ENCODE measurements around the gene CNTN6. TPM values are rescaled to one million over a fixed set of nuclear protein-coding genes. Genes with fewer than 3 reads are reported as not detected.

Gene CNTN6
- total and polyA plus RNA-seq, 8 donors, result 3.0 to 8.4 (median 6.7) TPM

DNA sequence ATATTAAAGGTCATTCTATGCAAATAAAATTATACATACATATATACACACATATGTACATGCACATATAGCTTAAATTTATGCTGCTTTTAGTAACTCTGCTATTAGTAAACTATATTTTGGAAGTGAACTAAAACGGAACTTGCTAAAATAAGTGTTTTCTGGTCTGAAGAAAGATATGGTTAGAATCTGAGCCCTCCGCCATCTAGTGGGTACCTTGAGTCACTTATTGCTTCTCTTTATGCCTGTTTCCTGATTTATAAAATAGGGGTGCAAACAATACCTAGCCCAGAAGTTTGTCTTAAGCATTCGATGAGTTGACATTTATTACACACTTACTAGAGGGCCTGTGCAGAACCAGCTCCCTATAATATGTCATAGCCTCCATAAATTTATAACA lies 255.7 kb downstream of the CNTN6 start:
- Histone ChIP-seq H3K4me3 (no peak overlapping the region), H3K27me3 (no peaks in the 10 kb centered on the region), H3K4me1 (no peaks in the 10 kb centered on the region), H3K36me3 (no peaks in the 10 kb centered on the region), H3K27ac (no peak overlapping the region), H3K9me3 (no peaks in the 10 kb centered on the region)
- DNase-seq (no peak), ATAC-seq (no peak)
- intact Hi-C loops (cut with DNase I), result no loop called here
- TF ChIP-seq, protein P1, sequence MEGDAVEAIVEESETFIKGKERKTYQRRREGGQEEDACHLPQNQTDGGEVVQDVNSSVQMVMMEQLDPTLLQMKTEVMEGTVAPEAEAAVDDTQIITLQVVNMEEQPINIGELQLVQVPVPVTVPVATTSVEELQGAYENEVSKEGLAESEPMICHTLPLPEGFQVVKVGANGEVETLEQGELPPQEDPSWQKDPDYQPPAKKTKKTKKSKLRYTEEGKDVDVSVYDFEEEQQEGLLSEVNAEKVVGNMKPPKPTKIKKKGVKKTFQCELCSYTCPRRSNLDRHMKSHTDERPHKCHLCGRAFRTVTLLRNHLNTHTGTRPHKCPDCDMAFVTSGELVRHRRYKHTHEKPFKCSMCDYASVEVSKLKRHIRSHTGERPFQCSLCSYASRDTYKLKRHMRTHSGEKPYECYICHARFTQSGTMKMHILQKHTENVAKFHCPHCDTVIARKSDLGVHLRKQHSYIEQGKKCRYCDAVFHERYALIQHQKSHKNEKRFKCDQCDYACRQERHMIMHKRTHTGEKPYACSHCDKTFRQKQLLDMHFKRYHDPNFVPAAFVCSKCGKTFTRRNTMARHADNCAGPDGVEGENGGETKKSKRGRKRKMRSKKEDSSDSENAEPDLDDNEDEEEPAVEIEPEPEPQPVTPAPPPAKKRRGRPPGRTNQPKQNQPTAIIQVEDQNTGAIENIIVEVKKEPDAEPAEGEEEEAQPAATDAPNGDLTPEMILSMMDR (IDR thresholded peaks at IDR 0.05), result no peak

DNA sequence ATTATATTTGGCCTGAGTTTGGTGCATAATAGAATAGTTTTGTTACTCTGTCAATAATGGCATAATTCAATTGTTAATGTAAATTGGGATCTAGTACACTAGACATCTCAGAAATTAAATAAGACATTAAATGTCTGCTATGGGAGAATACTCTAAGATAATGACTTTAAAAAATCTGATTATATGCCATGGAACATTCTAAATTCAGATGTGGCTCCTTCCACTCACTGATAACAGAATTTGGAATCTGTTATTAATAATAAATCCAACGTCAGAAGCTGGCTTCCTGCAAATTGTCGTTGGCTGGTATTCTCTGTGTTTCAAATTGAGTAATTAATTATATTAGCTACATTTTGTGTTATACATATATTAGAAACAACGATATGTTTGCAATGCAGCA lies 258.1 kb downstream of the CNTN6 start:
- no peaks in the 10 kb centered on the region for H3K4me1 ChIP-seq
- intact Hi-C loops (cut with DNase I), result no loop called here
- no peaks in the 10 kb centered on the region for H3K36me3 ChIP-seq
- H3K27ac ChIP-seq, result no peak overlapping the region
- TF ChIP-seq, protein P1 (IDR thresholded peaks at IDR 0.05), result no peak
- ATAC-seq, result no peak
- no peak for DNase-seq
- H3K27me3 ChIP-seq, result no peaks in the 10 kb centered on the region
- no peaks in the 10 kb centered on the region for H3K9me3 ChIP-seq
- H3K4me3 ChIP-seq, result no peak overlapping the region

DNA sequence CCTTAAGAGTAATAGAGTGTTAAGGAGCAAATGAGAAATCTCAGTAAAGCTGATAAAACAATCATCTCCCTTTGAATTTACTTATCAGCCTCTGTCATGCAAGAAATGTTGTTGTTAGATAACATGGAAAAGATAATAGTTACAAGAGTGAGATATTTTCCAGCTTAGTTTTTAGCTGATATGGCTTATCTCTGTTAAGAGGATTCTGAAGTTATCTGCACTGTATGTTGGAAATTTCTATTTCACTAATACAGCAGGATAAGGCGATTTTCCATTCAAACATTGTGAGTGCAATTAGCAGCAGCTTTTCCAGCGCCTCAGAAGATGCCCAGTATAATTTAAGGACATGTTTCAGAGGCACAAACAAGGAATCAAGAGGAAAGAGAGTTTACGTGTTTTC lies 262.9 kb downstream of the CNTN6 start:
- Histone ChIP-seq H3K4me3 (no peak overlapping the region), H3K4me1 (no peaks in the 10 kb centered on the region), H3K27me3 (no peaks in the 10 kb centered on the region), H3K36me3 (no peaks in the 10 kb centered on the region), H3K9me3 (no peaks in the 10 kb centered on the region), H3K27ac (no peak overlapping the region)
- no peak for DNase-seq
- TF ChIP-seq, protein P1 (IDR thresholded peaks at IDR 0.05), result no peak
- intact Hi-C loops (cut with DNase I), result no loop called here
- ATAC-seq, result no peak

DNA sequence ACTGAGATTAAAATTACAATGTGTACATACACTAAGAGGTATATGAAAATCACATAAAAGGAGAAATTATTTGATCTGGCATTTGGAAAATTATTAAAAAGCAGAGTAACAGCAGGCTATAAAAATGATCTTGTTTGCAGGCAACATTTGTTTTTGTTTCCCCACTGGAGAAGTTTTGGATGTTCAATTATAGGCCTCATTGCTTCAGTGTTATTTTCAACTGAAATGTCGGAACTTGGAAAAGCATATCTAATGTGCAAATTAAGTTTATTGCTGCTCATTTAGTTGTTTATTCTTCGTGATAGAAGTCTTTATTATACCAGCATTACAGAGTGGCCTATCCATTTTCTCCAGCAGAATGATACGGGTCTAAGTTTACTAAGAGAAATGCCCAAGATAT lies 263.3 kb downstream of the CNTN6 start:
- Histone ChIP-seq H3K4me1 (no peaks in the 10 kb centered on the region), H3K27ac (no peak overlapping the region), H3K9me3 (no peaks in the 10 kb centered on the region), H3K4me3 (no peak overlapping the region), H3K36me3 (no peaks in the 10 kb centered on the region), H3K27me3 (no peaks in the 10 kb centered on the region)
- TF ChIP-seq, protein P1 (IDR thresholded peaks at IDR 0.05), result no peak
- intact Hi-C loops (cut with DNase I), result no loop called here
- ATAC-seq (no peak), DNase-seq (no peak)

DNA sequence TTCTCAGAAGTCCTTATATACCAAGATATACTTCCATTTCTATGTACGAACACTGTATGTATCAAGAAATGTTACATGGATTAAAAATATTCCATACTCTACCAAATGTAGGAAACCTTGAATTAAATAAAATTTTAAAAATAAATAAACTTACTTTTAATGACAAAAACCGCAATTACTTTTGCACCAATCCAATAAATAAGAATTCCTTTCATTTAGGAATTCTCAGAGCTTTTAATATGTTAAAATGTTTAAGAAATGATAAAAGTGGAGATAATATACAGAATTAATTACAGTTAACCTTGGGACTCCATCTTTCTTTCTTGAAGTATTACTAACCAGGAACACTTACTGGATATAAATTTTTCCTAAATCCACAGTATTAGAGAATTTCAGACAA lies 272.7 kb downstream of the CNTN6 start:
- no peaks in the 10 kb centered on the region for H3K27me3 ChIP-seq
- H3K4me3 ChIP-seq, result no peak overlapping the region
- DNase-seq (no peak), ATAC-seq (no peak)
- no peaks in the 10 kb centered on the region for H3K36me3 ChIP-seq
- H3K9me3 ChIP-seq, result no peaks in the 10 kb centered on the region
- no peaks in the 10 kb centered on the region for H3K4me1 ChIP-seq
- no peak overlapping the region for H3K27ac ChIP-seq
- TF ChIP-seq, protein P1 (IDR thresholded peaks at IDR 0.05), result no peak
- intact Hi-C loops (cut with DNase I), result no loop called here
